Neural cell (in vitro differentiated cells): ENCODE measurements around the gene DERL3. TPM values are rescaled to one million over a fixed set of nuclear protein-coding genes. Genes with fewer than 3 reads are reported as not detected.

Experiments used
- H2AFZ ChIP-seq: fragments of 200-600, 300-800 bp; sonication (generic), shearing (Covaris generic); 2 replicates; pipeline ENCODE4 v1.6.0; 2014; ENCODE audit warnings: low read depth, mild to moderate bottlenecking, antibody characterized with exemption, low read length, moderate library complexity
- H3F3A ChIP-seq: fragments of 200-600 bp; shearing (Covaris generic); 2 replicates; pipeline ENCODE4 v1.6.1; 2016; ENCODE audit warnings: mild to moderate bottlenecking, moderate library complexity, mixed read lengths, antibody characterized with exemption, low read length; ENCODE audit not compliant: insufficient read depth, poor library complexity, severe bottlenecking
- H3K27ac ChIP-seq: fragments of 200-600, 300-800 bp; sonication (generic), shearing (Covaris generic); 2 replicates; pipeline ENCODE4 v1.5.1; 2014; ENCODE audit warnings: mild to moderate bottlenecking, low read length, moderate library complexity
- H3K27me3 ChIP-seq: fragments of 300-800, 200-600 bp; sonication (generic), shearing (Covaris generic); 2 replicates; pipeline ENCODE4 v1.6.0; 2014; ENCODE audit warnings: mild to moderate bottlenecking, low read depth, low read length, moderate library complexity; ENCODE audit not compliant: insufficient read depth
- H3K36me3 ChIP-seq: fragments of 300-800, 200-600 bp; sonication (generic), shearing (Covaris generic); 2 replicates; pipeline ENCODE4 v1.5.1; 2014; ENCODE audit warnings: mild to moderate bottlenecking, antibody characterized with exemption, low read length, moderate library complexity; ENCODE audit not compliant: insufficient read depth
- H3K4me2 ChIP-seq: fragments of 300-800, 200-600 bp; sonication (generic), shearing (Covaris generic); 2 replicates; pipeline ENCODE4 v1.6.0; 2014; ENCODE audit warnings: mild to moderate bottlenecking, low read length
- H3K4me3 ChIP-seq: fragments of 300-800, 200-600 bp; sonication (generic), shearing (Covaris generic); 2 replicates; pipeline ENCODE4 v1.5.1; 2014; ENCODE audit warnings: mild to moderate bottlenecking, low read length, moderate library complexity
- H3K79me2 ChIP-seq: fragments of 200-600 bp; shearing (Covaris generic); replicated peaks from 2 replicates; pipeline ENCODE4 v1.6.0; 2014; ENCODE audit warnings: mild to moderate bottlenecking, low read length, moderate library complexity; ENCODE audit not compliant: insufficient read depth
- H3K9ac ChIP-seq: fragments of 300-800, 200-600 bp; sonication (generic), shearing (Covaris generic); 2 replicates; pipeline ENCODE4 v1.6.1; 2016; ENCODE audit warnings: mild to moderate bottlenecking, low read length, mixed read lengths
- H3K9me2 ChIP-seq: fragments of 200-600 bp; shearing (Covaris generic); 2 replicates; pipeline ENCODE4 v1.6.1; 2016; ENCODE audit warnings: mild to moderate bottlenecking, low read length, mixed read lengths; ENCODE audit not compliant: insufficient read depth
- H3K9me3 ChIP-seq: fragments of 200-600, 300-800 bp; sonication (generic), shearing (Covaris generic); 2 replicates; pipeline ENCODE4 v1.6.1; 2016; ENCODE audit warnings: mild to moderate bottlenecking, mixed run types, low read length, moderate library complexity, mixed read lengths
- H4K20me1 ChIP-seq: fragments of 200-600 bp; shearing (Covaris generic); 2 replicates; pipeline ENCODE4 v1.6.1; 2016; ENCODE audit warnings: mild to moderate bottlenecking, mixed run types; ENCODE audit not compliant: insufficient read depth
- CTCF ChIP-seq: fragments of 450-650 bp; IDR thresholded peaks from 2 replicates; pipeline ENCODE4 v1.5.1; 2014; ENCODE audit warnings: antibody characterized with exemption, mild to moderate bottlenecking, moderate library complexity; ENCODE audit not compliant: poor library complexity, severe bottlenecking
- EP300 ChIP-seq: fragments of 450-650 bp; conservative IDR thresholded peaks from 2 replicates; pipeline ENCODE4 v1.6.1; 2014; ENCODE audit warnings: antibody characterized with exemption, mild to moderate bottlenecking, moderate library complexity; ENCODE audit not compliant: poor library complexity, severe bottlenecking
- EZH2 ChIP-seq: fragments of 200-600, 300-800 bp; shearing (Covaris generic), sonication (generic); IDR thresholded peaks from 2 replicates; pipeline ENCODE4 v1.6.1; 2014; ENCODE audit warnings: antibody characterized with exemption, low read length, borderline replicate concordance, mild to moderate bottlenecking; ENCODE audit not compliant: insufficient read depth, poor library complexity, severe bottlenecking
- MXI1 ChIP-seq: fragments of 450-650 bp; conservative IDR thresholded peaks from 2 replicates; pipeline ENCODE4 v1.6.1; 2014; ENCODE audit warnings: antibody characterized with exemption, mild to moderate bottlenecking; ENCODE audit not compliant: poor library complexity, severe bottlenecking
- POLR2AphosphoS5 ChIP-seq: IDR thresholded peaks from 2 replicates; pipeline ENCODE4 v1.6.1; 2012
- RAD21 ChIP-seq: fragments of 450-650 bp; conservative IDR thresholded peaks from 2 replicates; pipeline ENCODE4 v1.6.1; 2014; ENCODE audit warnings: antibody characterized with exemption, mild to moderate bottlenecking, moderate library complexity
- REST ChIP-seq: IDR thresholded peaks from 2 replicates; pipeline ENCODE4 v1.6.1; 2012; ENCODE audit warnings: borderline replicate concordance
- SMC3 ChIP-seq: fragments of 450-650 bp; conservative IDR thresholded peaks from 2 replicates; pipeline ENCODE4 v1.6.1; 2014; ENCODE audit warnings: antibody characterized with exemption, mild to moderate bottlenecking, moderate library complexity; ENCODE audit not compliant: poor library complexity
- TAF1 ChIP-seq: IDR thresholded peaks from 2 replicates; pipeline ENCODE4 v1.6.1; 2012; ENCODE audit warnings: low read depth
- polyA plus RNA-seq: library from polyadenylated mRNA; depleted of rRNA; stranded (reverse); fragments of >200 nt; gene quantifications from 2 replicates; pipeline ENCODE4 v1.2.3, GENCODE V29; 2014

The DERL3 gene
- polyA plus RNA-seq, 1 donor from 2014 or later = 0.84 TPM

GRCh38 chr22:23828800-23829680 is 9.8 kb downstream of the DERL3 start:
- Histone ChIP-seq H4K20me1 (no peaks in the 10 kb centered on the region), H3K79me2 (peaks cover 12% of the 10 kb centered on the region), H3K9ac (no peak overlapping the region), H3K27me3 (no peaks in the 10 kb centered on the region), H3K4me2 (no peak overlapping the region), H3K4me3 (no peak overlapping the region), H3K9me3 (no peaks in the 10 kb centered on the region), H3F3A (no peaks in the 10 kb centered on the region), H3K9me2 (no peaks in the 10 kb centered on the region), H3K36me3 (peaks cover 5% of the 10 kb centered on the region), H3K27ac (no peak overlapping the region), H2AFZ (no peak overlapping the region)
- TF ChIP-seq POLR2AphosphoS5 (no peak), RAD21 (no peak), EP300 (no peak), EZH2 (no peak), TAF1 (no peak), SMC3 (no peak)

GRCh38 chr22:23827351-23827995 is 11.3 kb downstream of the DERL3 start:
- Histone ChIP-seq H3K79me2 (peaks cover 12% of the 10 kb centered on the region), H3F3A (no peaks in the 10 kb centered on the region), H2AFZ (no peak overlapping the region), H3K9ac (no peak overlapping the region), H3K9me3 (no peaks in the 10 kb centered on the region), H3K4me3 (no peak overlapping the region), H3K36me3 (peaks cover 5% of the 10 kb centered on the region), H3K4me2 (no peak overlapping the region), H3K27me3 (no peaks in the 10 kb centered on the region), H4K20me1 (no peaks in the 10 kb centered on the region), H3K27ac (no peak overlapping the region), H3K9me2 (no peaks in the 10 kb centered on the region)
- TF ChIP-seq EP300 = no peak
- no peak for TF ChIP-seq TAF1
- no peak for TF ChIP-seq SMC3
- TF ChIP-seq REST = no peak
- no peak for TF ChIP-seq CTCF
- TF ChIP-seq RAD21 = no peak
- no peak for TF ChIP-seq EZH2
- no peak for TF ChIP-seq MXI1
- TF ChIP-seq POLR2AphosphoS5 = no peak
